Sigmoid colon (tissue), 4 donors: ENCODE measurements around the gene KIF11.

Source experiments
- POLR2A ChIP-seq, 2 donors: fragments of 450-650 bp; IDR thresholded peaks; one replicate each; pipeline ENCODE4 v1.6.1; 2016; ENCODE audit warnings: antibody characterized with exemption in 2 of 2, mild to moderate bottlenecking in 2 of 2, moderate library complexity in 2 of 2
- POLR2AphosphoS5 ChIP-seq, 4 donors: sonication (generic); formaldehyde crosslinking; IDR thresholded peaks; one replicate each; pipeline ENCODE4 v1.6.1; 2017; ENCODE audit warnings: antibody characterized with exemption in 4 of 4
- TF ChIP-seq, protein P1 (sequence below), 4 experiments: fragments of 450-650 bp in 3 of 4; fragments of 200-600 bp in 1 of 4; IDR thresholded peaks; one replicate each; pipeline ENCODE4 v1.5.1; 2016 to 2019; ENCODE audit warnings: antibody characterized with exemption in 4 of 4, mild to moderate bottlenecking in 3 of 4, moderate library complexity in 2 of 4

DNA sequence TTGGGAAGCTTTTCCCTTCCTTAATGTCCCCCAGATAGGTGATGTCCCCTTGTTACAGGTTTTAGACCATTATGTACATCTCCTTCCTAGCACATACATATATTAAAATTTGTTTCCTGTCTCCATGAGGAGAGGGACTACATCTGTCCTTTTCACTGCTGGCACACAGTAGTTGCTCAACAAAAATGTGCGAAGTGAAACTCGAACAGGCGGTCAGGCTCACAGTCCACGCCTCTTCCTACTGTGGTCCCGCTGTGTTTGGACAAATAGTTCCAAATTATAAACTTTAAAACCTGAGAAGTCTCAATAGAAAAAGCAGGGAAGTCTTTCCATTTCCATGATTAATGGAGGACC is 95.6 kb downstream of the KIF11 start:
- TF ChIP-seq, protein P1, sequence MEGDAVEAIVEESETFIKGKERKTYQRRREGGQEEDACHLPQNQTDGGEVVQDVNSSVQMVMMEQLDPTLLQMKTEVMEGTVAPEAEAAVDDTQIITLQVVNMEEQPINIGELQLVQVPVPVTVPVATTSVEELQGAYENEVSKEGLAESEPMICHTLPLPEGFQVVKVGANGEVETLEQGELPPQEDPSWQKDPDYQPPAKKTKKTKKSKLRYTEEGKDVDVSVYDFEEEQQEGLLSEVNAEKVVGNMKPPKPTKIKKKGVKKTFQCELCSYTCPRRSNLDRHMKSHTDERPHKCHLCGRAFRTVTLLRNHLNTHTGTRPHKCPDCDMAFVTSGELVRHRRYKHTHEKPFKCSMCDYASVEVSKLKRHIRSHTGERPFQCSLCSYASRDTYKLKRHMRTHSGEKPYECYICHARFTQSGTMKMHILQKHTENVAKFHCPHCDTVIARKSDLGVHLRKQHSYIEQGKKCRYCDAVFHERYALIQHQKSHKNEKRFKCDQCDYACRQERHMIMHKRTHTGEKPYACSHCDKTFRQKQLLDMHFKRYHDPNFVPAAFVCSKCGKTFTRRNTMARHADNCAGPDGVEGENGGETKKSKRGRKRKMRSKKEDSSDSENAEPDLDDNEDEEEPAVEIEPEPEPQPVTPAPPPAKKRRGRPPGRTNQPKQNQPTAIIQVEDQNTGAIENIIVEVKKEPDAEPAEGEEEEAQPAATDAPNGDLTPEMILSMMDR (IDR thresholded peaks at IDR 0.05) = no peak
- TF ChIP-seq POLR2A (IDR thresholded peaks at IDR 0.05) (no peak), POLR2AphosphoS5 (IDR thresholded peaks at IDR 0.05) (no peak)
